ENCODE data around the gene MSS51.

The MSS51 gene

DNA sequence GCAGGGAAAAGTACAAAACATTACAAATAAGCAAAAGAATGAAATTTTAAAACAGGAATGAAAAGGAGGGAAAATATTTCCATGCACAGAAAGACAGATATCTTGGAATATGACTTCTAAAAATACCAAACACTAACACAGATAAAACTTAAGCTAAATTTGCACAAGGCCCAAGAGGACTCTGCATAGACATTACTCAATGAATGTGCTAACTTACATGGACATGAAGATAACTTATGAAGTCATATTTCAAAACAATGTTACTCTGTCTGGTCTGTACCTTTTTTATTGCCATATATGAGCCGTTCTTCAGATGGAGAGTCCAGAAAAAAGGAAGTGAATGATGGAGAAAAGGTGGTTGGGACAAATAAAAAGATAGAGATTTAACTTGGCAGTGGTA, 15.0 kb upstream of the MSS51 start:
- H3K27me3 ChIP-seq (replicated peaks; ENCODE audit: control insufficient read depth, insufficient read depth, low read length) = no peaks in the 10 kb centered on the region
- H3K9ac ChIP-seq (ENCODE audit: low read length) = no peak overlapping the region
- H3K9me3 ChIP-seq (ENCODE audit: control insufficient read depth, low read length) = no peaks in the 10 kb centered on the region
- no peak overlapping the region for H3K4me3 ChIP-seq (ENCODE audit: low read length)
- DNase-seq (ENCODE audit: low read depth) = no peak
- peaks cover 38% of the 10 kb centered on the region for H3K36me3 ChIP-seq (ENCODE audit: control insufficient read depth, insufficient read depth, low read length, severe bottlenecking)
- H3K4me1 ChIP-seq (ENCODE audit: control insufficient read depth, insufficient read depth, low read length) = peaks cover 4% of the 10 kb centered on the region

GRCh38 chr10:73446926-73447325, 13.6 kb upstream of the MSS51 start:
- no peak overlapping the region for H3K9ac ChIP-seq (ENCODE audit: low read length)
- DNase-seq (ENCODE audit: low read depth) = no peak
- H3K4me1 ChIP-seq (ENCODE audit: control insufficient read depth, insufficient read depth, low read length) = peaks cover 4% of the 10 kb centered on the region
- H3K27me3 ChIP-seq (replicated peaks; ENCODE audit: control insufficient read depth, insufficient read depth, low read length) = no peaks in the 10 kb centered on the region
- H3K36me3 ChIP-seq (ENCODE audit: control insufficient read depth, insufficient read depth, low read length, severe bottlenecking) = peaks cover 29% of the 10 kb centered on the region
- no peaks in the 10 kb centered on the region for H3K9me3 ChIP-seq (ENCODE audit: control insufficient read depth, low read length)
- H3K4me3 ChIP-seq (ENCODE audit: low read length) = no peak overlapping the region

DNA sequence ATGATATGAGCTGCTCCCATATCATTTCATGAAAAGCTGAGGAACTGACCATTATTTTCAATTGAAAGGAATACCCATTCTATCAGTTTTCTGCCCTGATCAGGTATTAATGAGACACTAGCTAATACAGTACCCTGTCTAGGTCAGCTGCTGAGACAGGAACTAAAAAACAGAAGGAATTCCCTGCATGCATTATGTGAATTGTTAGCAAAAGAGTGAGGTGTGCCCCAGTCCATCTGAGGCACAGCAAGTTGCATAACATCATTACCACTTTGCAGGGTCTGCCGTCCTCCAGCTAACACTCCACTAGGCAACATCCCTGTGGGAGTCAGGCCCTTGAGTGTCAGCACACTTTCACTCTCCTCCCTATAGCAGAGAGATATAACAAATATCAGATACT, 11.1 kb upstream of the MSS51 start:
- H3K4me1 ChIP-seq (ENCODE audit: control insufficient read depth, insufficient read depth, low read length) = peaks cover 9% of the 10 kb centered on the region
- no peak for DNase-seq (ENCODE audit: low read depth)
- peaks cover 28% of the 10 kb centered on the region for H3K36me3 ChIP-seq (ENCODE audit: control insufficient read depth, insufficient read depth, low read length, severe bottlenecking)
- H3K9ac ChIP-seq (ENCODE audit: low read length) = no peak overlapping the region
- H3K27me3 ChIP-seq (replicated peaks; ENCODE audit: control insufficient read depth, insufficient read depth, low read length) = no peaks in the 10 kb centered on the region
- H3K4me3 ChIP-seq (ENCODE audit: low read length) = no peak overlapping the region
- H3K9me3 ChIP-seq (ENCODE audit: control insufficient read depth, low read length) = no peaks in the 10 kb centered on the region

GRCh38 chr10:73439605-73440312, 6.4 kb upstream of the MSS51 start:
- H3K27me3 ChIP-seq (replicated peaks; ENCODE audit: control insufficient read depth, insufficient read depth, low read length) = no peaks in the 10 kb centered on the region
- H3K9me3 ChIP-seq (ENCODE audit: control insufficient read depth, low read length) = no peaks in the 10 kb centered on the region
- peak overlapping the region; percentile 32 for H3K4me3 ChIP-seq (ENCODE audit: low read length)
- H3K4me1 ChIP-seq (ENCODE audit: control insufficient read depth, insufficient read depth, low read length) = peaks cover 19% of the 10 kb centered on the region
- peaks cover 25% of the 10 kb centered on the region for H3K36me3 ChIP-seq (ENCODE audit: control insufficient read depth, insufficient read depth, low read length, severe bottlenecking)
- H3K9ac ChIP-seq (ENCODE audit: low read length) = peak overlapping the region; percentile 31
- DNase-seq (ENCODE audit: low read depth) = peak; percentile 55

DNA sequence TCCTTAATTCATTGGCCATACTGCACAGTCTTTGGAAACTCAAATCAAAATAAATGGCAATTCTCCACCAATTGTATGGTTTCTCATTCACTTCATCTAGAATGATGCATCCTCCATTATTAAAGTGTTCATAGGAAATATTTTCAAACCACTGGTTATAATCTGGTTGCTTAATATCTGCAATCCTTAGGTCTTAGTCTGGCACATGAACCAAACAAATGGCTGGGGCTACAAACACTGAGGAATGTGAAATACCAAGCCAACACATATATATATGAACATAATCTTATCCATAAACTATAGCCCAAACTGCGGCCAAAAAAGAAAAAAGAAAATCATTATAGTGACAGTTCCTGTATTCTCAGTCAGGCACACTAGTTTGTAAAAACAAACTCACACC, 5.7 kb upstream of the MSS51 start:
- Histone ChIP-seq H3K4me1 (ENCODE audit: control insufficient read depth, insufficient read depth, low read length) (peaks cover 19% of the 10 kb centered on the region), H3K4me3 (ENCODE audit: low read length) (peak overlapping the region; percentile 32), H3K27me3 (replicated peaks; ENCODE audit: control insufficient read depth, insufficient read depth, low read length) (no peaks in the 10 kb centered on the region), H3K36me3 (ENCODE audit: control insufficient read depth, insufficient read depth, low read length, severe bottlenecking) (peaks cover 18% of the 10 kb centered on the region), H3K9me3 (ENCODE audit: control insufficient read depth, low read length) (no peaks in the 10 kb centered on the region), H3K9ac (ENCODE audit: low read length) (peak overlapping the region; percentile 31)
- peak; percentile 21 for DNase-seq (ENCODE audit: low read depth)

DNA sequence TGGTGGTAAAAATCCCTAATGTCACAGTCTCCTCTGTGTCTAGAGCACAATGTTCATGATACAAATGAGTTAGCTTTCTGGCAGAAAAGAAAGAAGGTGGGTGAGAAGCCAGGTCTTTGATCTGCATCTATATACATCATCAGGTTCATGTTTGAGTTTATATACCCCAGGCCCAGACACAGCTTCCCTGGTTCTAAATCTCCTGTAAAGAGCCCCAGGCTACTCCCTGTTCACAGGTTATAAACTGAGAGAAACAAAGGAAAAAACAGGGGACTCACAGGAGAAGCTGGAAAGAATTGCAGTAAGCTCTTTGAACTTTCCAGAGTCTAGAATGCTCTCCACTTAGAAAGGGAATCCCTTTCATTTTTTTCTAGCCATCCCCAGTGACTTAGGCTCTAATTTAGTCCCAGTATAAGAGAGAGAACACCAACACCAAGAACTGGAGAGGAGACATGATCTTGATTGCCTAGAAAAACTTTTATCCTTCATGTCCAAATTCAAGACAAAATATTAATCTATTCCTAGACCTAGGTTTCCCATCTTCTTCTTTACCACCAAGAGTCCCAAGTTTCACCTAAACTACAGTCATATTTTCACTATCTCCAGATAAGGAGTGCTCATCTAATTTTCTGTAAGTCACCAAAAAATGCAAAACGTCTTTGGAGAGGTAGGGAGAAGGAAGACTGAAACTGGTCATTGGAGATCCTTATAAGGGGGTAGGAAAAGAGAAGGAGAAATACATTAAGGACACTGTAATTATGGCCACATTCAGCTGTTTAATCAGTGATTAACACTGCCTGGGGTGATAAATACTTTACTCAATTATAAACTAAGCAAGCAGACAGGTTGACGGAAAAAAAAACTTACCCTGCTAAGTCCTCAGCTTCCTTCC, 469 bp downstream of the MSS51 start:
- H3K4me3 ChIP-seq (ENCODE audit: low read length) = no peak overlapping the region
- peaks cover 19% of the 10 kb centered on the region for H3K36me3 ChIP-seq (ENCODE audit: control insufficient read depth, insufficient read depth, low read length, severe bottlenecking)
- no peaks in the 10 kb centered on the region for H3K9me3 ChIP-seq (ENCODE audit: control insufficient read depth, low read length)
- no peaks in the 10 kb centered on the region for H3K27me3 ChIP-seq (replicated peaks; ENCODE audit: control insufficient read depth, insufficient read depth, low read length)
- DNase-seq (ENCODE audit: low read depth) = no peak
- H3K9ac ChIP-seq (ENCODE audit: low read length) = no peak overlapping the region
- H3K4me1 ChIP-seq (ENCODE audit: control insufficient read depth, insufficient read depth, low read length) = no peaks in the 10 kb centered on the region

DNA sequence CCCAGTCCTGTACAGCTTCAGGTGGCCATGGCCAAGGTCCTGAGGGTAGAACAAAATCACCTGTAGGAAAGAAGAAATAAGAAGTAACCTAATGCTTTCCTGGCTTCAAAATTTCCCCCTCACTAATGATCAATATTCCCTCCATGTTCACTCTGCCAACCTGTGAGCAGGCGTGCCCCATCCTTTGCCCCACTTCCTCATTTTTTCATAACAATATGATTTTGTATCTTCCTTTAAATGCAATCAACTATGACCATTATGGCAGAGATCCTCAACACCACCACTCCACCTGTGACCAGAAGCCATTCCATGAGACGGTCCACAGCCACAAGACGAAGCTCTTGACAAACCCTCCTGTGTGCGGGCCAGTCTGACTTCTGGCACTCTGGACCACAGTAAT, 7.0 kb downstream of the MSS51 start:
- no peak for DNase-seq (ENCODE audit: low read depth)
- Histone ChIP-seq H3K9ac (ENCODE audit: low read length) (no peak overlapping the region), H3K4me1 (ENCODE audit: control insufficient read depth, insufficient read depth, low read length) (no peaks in the 10 kb centered on the region), H3K9me3 (ENCODE audit: control insufficient read depth, low read length) (no peaks in the 10 kb centered on the region), H3K4me3 (ENCODE audit: low read length) (no peak overlapping the region), H3K27me3 (replicated peaks; ENCODE audit: control insufficient read depth, insufficient read depth, low read length) (no peaks in the 10 kb centered on the region), H3K36me3 (ENCODE audit: control insufficient read depth, insufficient read depth, low read length, severe bottlenecking) (peaks cover 69% of the 10 kb centered on the region)

GRCh38 chr10:73424478-73424877, 8.9 kb downstream of the MSS51 start:
- no peak overlapping the region for H3K9ac ChIP-seq (ENCODE audit: low read length)
- H3K4me1 ChIP-seq (ENCODE audit: control insufficient read depth, insufficient read depth, low read length) = peaks cover 2% of the 10 kb centered on the region
- H3K36me3 ChIP-seq (ENCODE audit: control insufficient read depth, insufficient read depth, low read length, severe bottlenecking) = peaks cover 65% of the 10 kb centered on the region

DNA sequence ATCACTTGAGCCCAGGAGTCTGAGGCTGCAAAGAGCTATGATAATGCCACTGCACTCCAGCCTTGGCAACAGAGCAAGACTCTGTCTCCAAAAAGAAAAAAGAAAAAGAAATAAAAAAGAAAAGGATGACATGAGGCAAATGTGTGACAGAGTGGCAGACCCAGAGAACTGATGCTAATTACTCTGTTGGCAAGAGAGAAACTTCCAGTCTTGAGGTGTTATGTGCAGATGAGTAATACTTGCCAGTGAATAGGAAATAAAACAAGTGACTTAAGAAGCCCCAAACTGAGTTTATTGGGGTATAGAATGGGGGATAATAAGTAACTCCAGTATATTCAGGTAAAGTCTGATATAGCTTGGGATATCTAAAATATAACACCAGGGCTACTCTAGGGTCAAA, 10.1 kb downstream of the MSS51 start:
- Histone ChIP-seq H3K4me1 (ENCODE audit: control insufficient read depth, insufficient read depth, low read length) (peaks cover 8% of the 10 kb centered on the region), H3K9ac (ENCODE audit: low read length) (no peak overlapping the region), H3K27me3 (replicated peaks; ENCODE audit: control insufficient read depth, insufficient read depth, low read length) (no peaks in the 10 kb centered on the region), H3K4me3 (ENCODE audit: low read length) (no peak overlapping the region), H3K9me3 (ENCODE audit: control insufficient read depth, low read length) (no peaks in the 10 kb centered on the region), H3K36me3 (ENCODE audit: control insufficient read depth, insufficient read depth, low read length, severe bottlenecking) (peaks cover 64% of the 10 kb centered on the region)
- no peak for DNase-seq (ENCODE audit: low read depth)

More at GRCh38 chr10:73424478-73424877, 8.9 kb downstream of the MSS51 start:
- no peak for DNase-seq (ENCODE audit: low read depth)
- Histone ChIP-seq H3K4me3 (ENCODE audit: low read length) (no peak overlapping the region), H3K9me3 (ENCODE audit: control insufficient read depth, low read length) (no peaks in the 10 kb centered on the region), H3K27me3 (replicated peaks; ENCODE audit: control insufficient read depth, insufficient read depth, low read length) (no peaks in the 10 kb centered on the region)

DNA sequence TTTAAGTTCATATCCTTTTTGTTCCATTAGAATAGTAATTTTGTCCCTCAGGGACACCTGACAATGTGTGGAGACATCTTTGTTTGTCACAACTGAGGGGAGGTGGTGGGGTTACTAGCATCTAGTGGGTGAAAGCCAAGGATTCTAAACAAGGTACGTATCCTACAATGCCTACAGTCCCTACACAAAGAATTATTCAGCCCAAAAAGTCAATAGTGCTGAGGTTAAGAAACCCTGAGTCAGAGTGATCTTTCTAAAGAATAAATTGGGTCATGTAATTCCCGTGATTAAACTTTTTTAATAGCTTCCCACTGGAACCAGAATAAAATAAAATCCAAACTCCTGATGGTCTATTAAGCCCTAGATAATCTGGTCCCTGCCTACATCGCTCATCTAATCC, 16.8 kb downstream of the MSS51 start:
- Histone ChIP-seq H3K4me3 (ENCODE audit: low read length) (no peak overlapping the region), H3K36me3 (ENCODE audit: control insufficient read depth, insufficient read depth, low read length, severe bottlenecking) (peaks cover under 1% of the 10 kb centered on the region), H3K4me1 (ENCODE audit: control insufficient read depth, insufficient read depth, low read length) (peaks cover 19% of the 10 kb centered on the region), H3K27me3 (replicated peaks; ENCODE audit: control insufficient read depth, insufficient read depth, low read length) (no peaks in the 10 kb centered on the region), H3K9me3 (ENCODE audit: control insufficient read depth, low read length) (no peaks in the 10 kb centered on the region), H3K9ac (ENCODE audit: low read length) (no peak overlapping the region)
- DNase-seq (ENCODE audit: low read depth) = no peak

GRCh38 chr10:73414230-73414945, 19.0 kb downstream of the MSS51 start:
- peak overlapping the region; percentile 82 for H3K9ac ChIP-seq (ENCODE audit: low read length)
- H3K4me3 ChIP-seq (ENCODE audit: low read length) = peak overlapping the region; percentile 88
- no peaks in the 10 kb centered on the region for H3K27me3 ChIP-seq (replicated peaks; ENCODE audit: control insufficient read depth, insufficient read depth, low read length)
- no peaks in the 10 kb centered on the region for H3K9me3 ChIP-seq (ENCODE audit: control insufficient read depth, low read length)
- peaks cover 23% of the 10 kb centered on the region for H3K4me1 ChIP-seq (ENCODE audit: control insufficient read depth, insufficient read depth, low read length)
- no peak for DNase-seq (ENCODE audit: low read depth)
- H3K36me3 ChIP-seq (ENCODE audit: control insufficient read depth, insufficient read depth, low read length, severe bottlenecking) = no peaks in the 10 kb centered on the region
